Transverse colon (tissue), 3 donors: ENCODE results near the gene LMX1B.

ENCODE experiments used
- EP300 ChIP-seq: sonication (generic); formaldehyde crosslinking; IDR thresholded peaks from one replicate; pipeline ENCODE4 v1.6.1; 2017; ENCODE audit warnings: antibody characterized with exemption, low read depth
- POLR2A ChIP-seq: fragments of 450-650 bp; IDR thresholded peaks from one replicate; pipeline ENCODE4 v1.6.1; 2016; ENCODE audit warnings: antibody characterized with exemption, mild to moderate bottlenecking, moderate library complexity
- TF ChIP-seq, protein P1 (sequence below), 5 experiments: fragments of 200-600 bp in 3 of 5; fragments of 450-650 bp in 2 of 5; sonication (generic) in 3 of 5; IDR thresholded peaks; 1 replicate in 2 of 5; 2 replicates in 3 of 5; pipeline ENCODE4 v1.5.1; 2016 to 2017; ENCODE audit warnings: antibody characterized with exemption in 5 of 5, inconsistent platforms in 3 of 5, mild to moderate bottlenecking in 2 of 5, moderate library complexity in 1 of 5

- no peak for TF ChIP-seq POLR2A
- TF ChIP-seq, protein P1, sequence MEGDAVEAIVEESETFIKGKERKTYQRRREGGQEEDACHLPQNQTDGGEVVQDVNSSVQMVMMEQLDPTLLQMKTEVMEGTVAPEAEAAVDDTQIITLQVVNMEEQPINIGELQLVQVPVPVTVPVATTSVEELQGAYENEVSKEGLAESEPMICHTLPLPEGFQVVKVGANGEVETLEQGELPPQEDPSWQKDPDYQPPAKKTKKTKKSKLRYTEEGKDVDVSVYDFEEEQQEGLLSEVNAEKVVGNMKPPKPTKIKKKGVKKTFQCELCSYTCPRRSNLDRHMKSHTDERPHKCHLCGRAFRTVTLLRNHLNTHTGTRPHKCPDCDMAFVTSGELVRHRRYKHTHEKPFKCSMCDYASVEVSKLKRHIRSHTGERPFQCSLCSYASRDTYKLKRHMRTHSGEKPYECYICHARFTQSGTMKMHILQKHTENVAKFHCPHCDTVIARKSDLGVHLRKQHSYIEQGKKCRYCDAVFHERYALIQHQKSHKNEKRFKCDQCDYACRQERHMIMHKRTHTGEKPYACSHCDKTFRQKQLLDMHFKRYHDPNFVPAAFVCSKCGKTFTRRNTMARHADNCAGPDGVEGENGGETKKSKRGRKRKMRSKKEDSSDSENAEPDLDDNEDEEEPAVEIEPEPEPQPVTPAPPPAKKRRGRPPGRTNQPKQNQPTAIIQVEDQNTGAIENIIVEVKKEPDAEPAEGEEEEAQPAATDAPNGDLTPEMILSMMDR (IDR thresholded peaks at IDR 0.05), result no peak
- no peak for TF ChIP-seq EP300
Observed at GRCh38 chr9:126649477-126649876, 35.7 kb downstream of the LMX1B start.
